Activated CD4-positive, alpha-beta T cell treated with anti-CD3 and anti-CD28 coated beads, Interleukin-2, amount 50 U/mL, for 4 hours (primary cell): Measurements from ENCODE around the gene HOXB13.

Experiments used
- DNase-seq, 2 experiments: peaks; one replicate each; pipeline ENCODE4 v3.0.0-alpha.2; 2020

Gene HOXB13

GRCh38 chr17:48728232-48729231, at the start of gene HOXB13:
Gene HOXB13, minus strand, starts transcription at chr17:48728750. Its CDS starts 157 bp downstream, at chr17:48728593.
- DNase-seq: peak in 1 of 2 experiments; percentile 34

DNA sequence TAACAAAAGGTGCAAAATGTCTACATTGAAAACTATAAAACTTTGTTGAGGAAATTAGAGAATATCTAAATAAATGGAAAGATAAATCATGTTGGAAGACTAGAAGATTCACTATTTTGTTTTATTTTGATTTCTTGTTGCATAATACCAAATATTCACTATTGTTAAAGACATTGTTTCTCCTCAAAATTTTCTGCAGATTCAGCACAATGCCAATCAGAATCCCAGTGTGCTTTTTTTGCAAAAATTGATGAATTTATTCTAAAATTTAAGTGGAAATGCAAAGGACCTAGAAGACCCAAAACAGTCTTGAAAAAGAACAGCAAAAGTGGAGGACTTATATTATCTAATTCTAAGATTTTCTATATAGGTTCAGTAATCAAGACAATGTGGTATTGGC, 48.1 kb upstream of the HOXB13 start:
- no peak for DNase-seq

- DNase-seq: no peak
Observed at GRCh38 chr17:48773245-48773644, 44.7 kb upstream of the HOXB13 start.

GRCh38 chr17:48770954-48771353, 42.4 kb upstream of the HOXB13 start:
- no peak for DNase-seq

- no peak for DNase-seq
Observed at GRCh38 chr17:48769009-48769675, 40.6 kb upstream of the HOXB13 start.

DNA sequence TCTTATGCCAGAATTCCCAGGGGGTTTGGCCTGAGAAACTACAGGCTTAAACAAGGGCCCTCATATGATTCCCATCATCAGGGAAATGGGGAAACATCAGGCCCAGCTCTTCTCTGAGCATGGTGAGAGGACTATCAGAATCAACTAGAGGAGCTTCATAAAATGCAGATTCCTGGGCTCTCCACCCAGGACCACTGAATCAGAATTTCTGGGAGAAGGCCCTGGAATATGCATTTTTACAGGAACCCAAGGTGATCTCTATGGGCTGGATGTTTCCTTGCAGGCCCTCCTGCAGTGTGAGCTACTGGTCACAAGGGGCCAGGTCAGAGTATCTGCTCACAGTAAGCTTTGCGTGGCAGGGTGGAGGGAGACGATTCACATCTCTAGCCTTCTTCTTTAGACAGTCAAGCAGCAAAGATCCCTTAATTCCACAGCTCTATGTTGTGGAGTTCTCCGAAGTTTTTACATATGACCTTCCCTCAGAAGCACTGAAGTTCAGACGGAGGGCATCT, 38.8 kb upstream of the HOXB13 start:
- no peak for DNase-seq

DNA sequence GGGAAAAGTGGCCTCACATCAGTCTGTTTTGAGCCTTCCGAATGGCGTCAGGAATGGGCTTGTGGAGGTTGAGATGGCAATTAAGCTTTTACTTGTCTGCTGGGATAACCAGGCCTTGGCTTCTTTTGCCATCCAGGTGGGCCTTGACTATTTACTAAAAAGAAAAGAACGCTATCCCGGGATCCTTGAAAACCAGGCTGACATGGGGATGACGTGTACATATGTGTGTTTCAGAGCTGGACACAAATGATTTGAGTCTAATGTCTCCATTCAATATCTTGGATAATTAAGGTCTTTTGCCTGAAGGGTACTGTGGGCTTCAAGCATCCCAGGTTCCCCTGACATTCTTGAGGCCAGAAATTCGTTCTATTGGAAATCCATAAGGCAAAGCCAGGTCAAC, 32.6 kb upstream of the HOXB13 start:
- DNase-seq: no peak

GRCh38 chr17:48760411-48760810, 31.9 kb upstream of the HOXB13 start:
- DNase-seq: no peak

- DNase-seq: no peak
Observed at GRCh38 chr17:48759288-48759687, 30.7 kb upstream of the HOXB13 start.

DNA sequence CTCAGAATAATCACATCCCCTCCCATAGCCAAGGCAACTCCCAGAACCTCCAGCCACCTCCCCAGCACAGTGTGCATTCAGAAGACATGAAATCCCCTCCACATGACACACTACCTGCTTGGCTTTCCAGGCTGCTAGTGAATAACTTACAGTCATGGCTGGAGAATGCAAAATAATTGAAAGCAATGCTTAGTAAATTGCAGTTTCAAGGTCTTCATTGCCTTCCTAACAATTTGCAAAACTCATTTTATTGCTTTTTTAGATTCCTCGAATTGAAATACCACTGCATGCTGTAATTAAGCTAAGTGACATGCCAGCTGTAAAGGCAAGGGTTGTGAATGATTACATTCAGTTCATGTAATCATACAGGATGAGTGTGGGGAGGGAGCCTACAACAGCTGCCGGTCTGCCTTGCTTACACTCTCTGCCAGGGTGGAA, 29.0 kb upstream of the HOXB13 start:
- no peak for DNase-seq

- DNase-seq: no peak
Observed at GRCh38 chr17:48756830-48757251, 28.3 kb upstream of the HOXB13 start.

- no peak for DNase-seq
Observed at GRCh38 chr17:48755356-48755755, 26.8 kb upstream of the HOXB13 start.

DNA sequence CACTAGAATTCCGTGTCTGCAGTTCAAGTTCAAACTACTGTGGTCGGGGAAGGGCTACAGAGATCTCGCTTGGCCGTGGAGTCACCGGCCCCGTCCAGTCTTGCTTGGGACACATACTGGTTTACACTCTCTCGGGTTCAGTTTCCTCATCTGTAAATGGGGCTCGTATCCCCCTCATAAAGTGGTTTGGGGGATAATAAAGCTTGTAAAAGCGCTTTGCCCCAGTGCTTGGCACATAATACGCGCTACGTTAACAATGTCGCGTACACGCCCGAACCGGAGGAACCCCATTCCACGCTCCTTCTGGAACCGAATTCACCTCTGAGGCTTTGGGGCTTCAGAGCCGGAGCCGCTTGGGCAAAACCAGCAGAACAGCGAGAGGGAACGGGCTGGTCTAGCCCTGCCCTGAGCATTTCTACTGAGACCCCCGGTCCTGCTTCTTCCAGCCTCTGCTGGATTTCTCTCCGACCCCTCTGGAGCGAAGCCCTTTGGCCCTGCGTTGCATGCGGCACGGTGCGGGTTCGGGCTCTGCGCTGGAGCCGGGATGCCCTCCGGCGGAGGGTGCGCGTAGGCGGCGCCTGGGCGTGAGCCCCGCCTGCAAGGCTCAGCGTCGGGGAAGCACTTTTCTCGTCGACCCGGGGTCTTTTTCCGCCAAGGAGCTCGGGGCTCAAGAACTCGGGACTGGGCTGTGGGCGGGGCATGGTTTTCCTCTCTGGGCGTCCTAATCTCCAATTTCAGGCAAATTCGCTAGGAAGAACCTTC, 26.1 kb upstream of the HOXB13 start:
- no peak for DNase-seq

- no peak for DNase-seq
Observed at GRCh38 chr17:48753794-48754499, 25.4 kb upstream of the HOXB13 start.

DNA sequence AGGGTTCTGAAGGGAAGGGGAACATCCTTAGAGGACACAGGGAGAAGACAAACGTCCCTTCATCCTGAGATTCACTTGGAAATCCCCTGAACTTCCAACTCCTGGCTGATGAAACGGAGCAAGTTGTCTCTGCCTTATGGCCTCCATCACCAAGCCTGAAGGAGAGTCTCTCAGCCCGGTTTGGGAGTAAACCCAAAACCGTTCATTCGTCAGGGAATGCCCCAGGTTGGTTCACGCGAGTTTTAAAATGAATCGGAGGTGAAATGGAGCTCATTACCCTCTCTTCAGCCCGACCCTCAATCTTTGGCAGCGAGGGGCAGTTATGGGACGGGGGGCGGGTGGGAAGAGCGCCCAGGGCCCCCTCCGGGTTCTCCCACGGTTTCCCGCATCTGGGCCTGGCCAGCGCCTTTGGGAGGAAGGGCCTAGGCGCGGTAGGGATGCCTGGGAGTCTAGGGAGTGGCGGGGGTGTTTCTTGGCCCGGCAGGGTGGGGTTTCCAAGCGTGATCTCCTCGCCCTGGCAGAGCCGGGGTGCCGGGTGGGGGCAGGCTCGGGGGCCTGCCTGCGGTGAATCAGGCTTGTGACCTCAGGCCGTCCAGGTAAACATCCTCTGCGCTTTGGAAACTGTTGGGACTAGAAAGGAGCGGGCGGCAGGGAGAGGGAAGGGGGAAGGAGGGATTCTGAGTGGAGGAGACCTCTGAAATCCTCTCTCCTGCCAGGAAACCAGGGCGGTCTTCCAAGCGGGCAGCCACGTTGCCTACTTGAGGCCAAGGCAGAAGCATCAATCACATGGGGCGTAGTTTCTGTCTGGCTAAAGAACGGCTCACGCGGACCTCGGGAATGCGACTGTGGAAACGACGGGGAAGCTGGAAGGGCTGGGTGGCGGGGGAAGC, 24.1 kb upstream of the HOXB13 start:
- no peak for DNase-seq

GRCh38 chr17:48751733-48752398, 23.3 kb upstream of the HOXB13 start:
- no peak for DNase-seq

- no peak for DNase-seq
Observed at GRCh38 chr17:48751172-48751571, 22.6 kb upstream of the HOXB13 start.

- DNase-seq: no peak
Observed at GRCh38 chr17:48749621-48750553, 21.3 kb upstream of the HOXB13 start.
